Measurements from ENCODE around the gene CCDC54.
A peak's percentile ranks its signal among the peaks of the same experiment; 100 is the strongest.

The CCDC54 gene

DNA sequence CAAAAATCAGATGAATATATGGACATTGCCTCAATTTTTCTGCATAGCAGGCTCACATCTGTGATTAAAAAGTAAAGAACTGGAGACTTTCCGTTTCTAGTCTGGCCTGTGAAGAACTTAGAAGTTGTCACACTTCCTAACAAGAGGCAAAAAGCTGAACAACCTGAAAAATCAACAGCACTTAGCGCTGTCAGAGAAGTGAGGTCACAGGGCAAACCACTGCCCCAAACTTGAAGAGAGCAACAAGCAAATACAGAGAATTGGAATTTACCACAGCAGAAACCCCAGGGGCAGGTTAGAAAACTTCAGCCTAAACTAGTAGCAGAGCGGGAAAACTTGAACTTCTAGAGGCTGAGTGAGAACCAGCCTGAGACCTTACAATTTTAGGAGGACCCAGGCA, 38.9 kb downstream of the CCDC54 start:
- no peak for TF ChIP-seq EZH2 (IDR thresholded peaks at IDR 0.05; ENCODE audit: borderline replicate concordance, low read depth, low read length, severe bottlenecking)
- TF ChIP-seq, protein P1, sequence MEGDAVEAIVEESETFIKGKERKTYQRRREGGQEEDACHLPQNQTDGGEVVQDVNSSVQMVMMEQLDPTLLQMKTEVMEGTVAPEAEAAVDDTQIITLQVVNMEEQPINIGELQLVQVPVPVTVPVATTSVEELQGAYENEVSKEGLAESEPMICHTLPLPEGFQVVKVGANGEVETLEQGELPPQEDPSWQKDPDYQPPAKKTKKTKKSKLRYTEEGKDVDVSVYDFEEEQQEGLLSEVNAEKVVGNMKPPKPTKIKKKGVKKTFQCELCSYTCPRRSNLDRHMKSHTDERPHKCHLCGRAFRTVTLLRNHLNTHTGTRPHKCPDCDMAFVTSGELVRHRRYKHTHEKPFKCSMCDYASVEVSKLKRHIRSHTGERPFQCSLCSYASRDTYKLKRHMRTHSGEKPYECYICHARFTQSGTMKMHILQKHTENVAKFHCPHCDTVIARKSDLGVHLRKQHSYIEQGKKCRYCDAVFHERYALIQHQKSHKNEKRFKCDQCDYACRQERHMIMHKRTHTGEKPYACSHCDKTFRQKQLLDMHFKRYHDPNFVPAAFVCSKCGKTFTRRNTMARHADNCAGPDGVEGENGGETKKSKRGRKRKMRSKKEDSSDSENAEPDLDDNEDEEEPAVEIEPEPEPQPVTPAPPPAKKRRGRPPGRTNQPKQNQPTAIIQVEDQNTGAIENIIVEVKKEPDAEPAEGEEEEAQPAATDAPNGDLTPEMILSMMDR (IDR thresholded peaks at IDR 0.05; ENCODE audit: borderline replicate concordance, extremely low read depth, low read length, poor library complexity, severe bottlenecking), result no peak
- Histone ChIP-seq H3K4me2 (ENCODE audit: insufficient read depth, low read length) (no peak overlapping the region), H3K9me3 (ENCODE audit: insufficient read depth, low read length, severe bottlenecking) (no peaks in the 10 kb centered on the region), H3K79me2 (ENCODE audit: insufficient read depth, low read length) (no peaks in the 10 kb centered on the region), H3K36me3 (ENCODE audit: insufficient read depth, low read length) (no peaks in the 10 kb centered on the region), H3K4me3 (ENCODE audit: low read depth in 1 of 2, low read length in 2 of 2) (no peak overlapping the region), H3K4me1 (ENCODE audit: insufficient read depth, low read length) (peaks cover 19% of the 10 kb centered on the region), H3K27ac (ENCODE audit: low read length) (no peak overlapping the region), H3K9ac (ENCODE audit: low read depth, low read length) (no peak overlapping the region), H2AFZ (ENCODE audit: low read depth, low read length) (no peak overlapping the region; the same call in 1 of the 2 replicates), H4K20me1 (ENCODE audit: insufficient read depth, low read length) (no peaks in the 10 kb centered on the region), H3K27me3 (ENCODE audit: insufficient read depth, low read length, poor library complexity) (no peaks in the 10 kb centered on the region)
- DNase-seq (no peak), ATAC-seq (ENCODE audit: insufficient read depth, low read depth) (peak; percentile 35; the same call in 2 of the 3 replicates)

DNA sequence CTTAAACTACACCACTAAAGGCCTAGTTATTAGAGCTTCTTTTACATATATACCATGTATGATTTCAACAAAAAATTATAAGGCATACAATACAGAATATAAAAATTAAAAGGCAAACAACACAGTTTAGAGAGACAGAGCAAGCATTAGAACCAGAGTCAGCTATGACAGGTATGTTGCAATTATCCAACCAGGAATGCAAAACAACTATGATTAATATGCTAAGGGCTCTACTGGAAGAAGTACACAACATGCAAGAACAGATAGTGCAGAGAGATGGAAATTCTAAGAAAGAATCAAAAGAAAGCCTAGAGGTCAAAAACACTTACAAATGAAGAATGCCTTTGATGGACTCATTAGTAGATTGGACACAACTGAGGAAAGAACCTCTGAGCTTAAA, 39.6 kb downstream of the CCDC54 start:
- Histone ChIP-seq H3K4me3 (ENCODE audit: low read depth in 1 of 2, low read length in 2 of 2) (no peak overlapping the region), H3K27me3 (ENCODE audit: insufficient read depth, low read length, poor library complexity) (no peaks in the 10 kb centered on the region), H2AFZ (ENCODE audit: low read depth, low read length) (no peak overlapping the region), H3K4me2 (ENCODE audit: insufficient read depth, low read length) (no peak overlapping the region), H3K4me1 (ENCODE audit: insufficient read depth, low read length) (peaks cover 21% of the 10 kb centered on the region), H3K9me3 (ENCODE audit: insufficient read depth, low read length, severe bottlenecking) (no peaks in the 10 kb centered on the region), H3K9ac (ENCODE audit: low read depth, low read length) (no peak overlapping the region), H3K27ac (ENCODE audit: low read length) (no peak overlapping the region), H4K20me1 (ENCODE audit: insufficient read depth, low read length) (no peaks in the 10 kb centered on the region), H3K36me3 (ENCODE audit: insufficient read depth, low read length) (no peaks in the 10 kb centered on the region), H3K79me2 (ENCODE audit: insufficient read depth, low read length) (no peaks in the 10 kb centered on the region)
- DNase-seq (no peak), ATAC-seq (ENCODE audit: insufficient read depth, low read depth) (no peak)
- no peak for TF ChIP-seq EZH2 (IDR thresholded peaks at IDR 0.05; ENCODE audit: borderline replicate concordance, low read depth, low read length, severe bottlenecking)
- TF ChIP-seq, protein P1 (IDR thresholded peaks at IDR 0.05; ENCODE audit: borderline replicate concordance, extremely low read depth, low read length, poor library complexity, severe bottlenecking), result no peak

DNA sequence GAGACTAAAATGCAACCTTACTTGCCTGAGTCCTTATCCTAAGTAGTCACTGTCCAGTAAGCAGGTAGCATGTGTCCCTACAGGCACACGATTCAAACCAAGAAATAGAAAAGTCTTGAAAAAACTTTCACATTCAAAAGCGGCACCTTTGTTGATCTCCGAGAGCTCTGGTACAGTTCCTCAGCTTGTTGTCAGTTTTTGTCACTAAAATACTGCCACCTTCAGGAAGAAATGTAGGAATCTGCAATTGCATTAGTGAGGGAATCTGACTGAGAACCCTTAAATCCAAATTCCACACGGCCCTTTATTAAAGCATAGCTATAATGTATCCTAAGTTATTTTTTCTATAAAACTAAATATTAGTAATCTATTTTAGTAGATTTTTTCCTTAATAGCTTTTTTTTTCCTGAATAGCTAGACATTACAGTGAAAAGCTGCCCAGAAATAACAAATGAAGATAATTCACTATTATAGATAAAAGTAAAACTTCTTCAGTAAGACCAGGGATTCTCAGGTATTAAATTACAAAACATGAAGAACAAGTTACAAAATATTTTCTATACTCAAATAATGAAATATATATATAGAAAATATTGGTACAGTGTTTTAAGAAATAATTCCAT, 44.0 kb downstream of the CCDC54 start:
- DNase-seq, result peak; percentile 40
- H4K20me1 ChIP-seq (ENCODE audit: insufficient read depth, low read length), result no peaks in the 10 kb centered on the region
- peak overlapping the region; percentile 82 for H2AFZ ChIP-seq (ENCODE audit: low read depth, low read length)
- peak overlapping the region; percentile 44; the same call in 1 of the 2 replicates for H3K27ac ChIP-seq (ENCODE audit: low read length)
- no peaks in the 10 kb centered on the region for H3K27me3 ChIP-seq (ENCODE audit: insufficient read depth, low read length, poor library complexity)
- H3K4me1 ChIP-seq (ENCODE audit: insufficient read depth, low read length), result peaks cover 7% of the 10 kb centered on the region; the same call in 1 of the 2 replicates
- no peaks in the 10 kb centered on the region for H3K9me3 ChIP-seq (ENCODE audit: insufficient read depth, low read length, severe bottlenecking)
- no peaks in the 10 kb centered on the region for H3K79me2 ChIP-seq (ENCODE audit: insufficient read depth, low read length)
- H3K4me3 ChIP-seq (ENCODE audit: low read depth in 1 of 2, low read length in 2 of 2), result peak overlapping the region in 1 of 2 experiments; percentile 44; a peak in 1 of 4 replicates
- TF ChIP-seq, protein P1 (IDR thresholded peaks at IDR 0.05; ENCODE audit: borderline replicate concordance, extremely low read depth, low read length, poor library complexity, severe bottlenecking), result peak; percentile 85
- no peak for TF ChIP-seq EZH2 (IDR thresholded peaks at IDR 0.05; ENCODE audit: borderline replicate concordance, low read depth, low read length, severe bottlenecking)
- ATAC-seq (ENCODE audit: insufficient read depth, low read depth), result peak; percentile 96
- H3K4me2 ChIP-seq (ENCODE audit: insufficient read depth, low read length), result peak overlapping the region; percentile 68
- no peaks in the 10 kb centered on the region for H3K36me3 ChIP-seq (ENCODE audit: insufficient read depth, low read length)
- H3K9ac ChIP-seq (ENCODE audit: low read depth, low read length), result peak overlapping the region; percentile 40

Measured in DND-41 (cell line).